SKM-1 treated with dmso at 0.1 percent for 144 hours (cell line): Measurements from ENCODE around the gene ATAD3B.
A peak's percentile ranks its signal among the peaks of the same experiment; 100 is the strongest.
"Not testable (repeated sequence)": the region's sequence is repeated elsewhere in the genome, so short reads cannot be mapped to it uniquely, and the experiment has no call there.

Experiments
- DNase-seq: peaks from one replicate; lab custom pipeline; 2025; ENCODE audit not compliant: unreplicated experiment; lab: John Stamatoyannopoulos, UW

Gene ATAD3B

GRCh38 chr1:1450616-1451015, 20.9 kb upstream of the ATAD3B start:
- DNase-seq = not testable (repeated sequence)

GRCh38 chr1:1451696-1452364, 19.7 kb upstream of the ATAD3B start:
- no peak for DNase-seq

- not testable (repeated sequence) for DNase-seq
Observed at GRCh38 chr1:1452365-1452739, 19.2 kb upstream of the ATAD3B start.

GRCh38 chr1:1452882-1453281, 18.7 kb upstream of the ATAD3B start:
- no peak for DNase-seq

- DNase-seq = not testable (repeated sequence)
Observed at GRCh38 chr1:1454286-1455056, 17.1 kb upstream of the ATAD3B start.

- DNase-seq = no peak
Observed at GRCh38 chr1:1455366-1455884, 16.1 kb upstream of the ATAD3B start.

- DNase-seq = not testable (repeated sequence)
Observed at GRCh38 chr1:1455934-1456333, 15.6 kb upstream of the ATAD3B start.

GRCh38 chr1:1456683-1457255, 14.8 kb upstream of the ATAD3B start:
- DNase-seq = not testable (repeated sequence)

- DNase-seq = not testable (repeated sequence)
Observed at GRCh38 chr1:1459156-1459555, 12.4 kb upstream of the ATAD3B start.

- not testable (repeated sequence) for DNase-seq
Observed at GRCh38 chr1:1459711-1460110, 11.9 kb upstream of the ATAD3B start.

GRCh38 chr1:1460540-1461130, 10.9 kb upstream of the ATAD3B start:
- no peak for DNase-seq

GRCh38 chr1:1461721-1462317, 9.7 kb upstream of the ATAD3B start:
- DNase-seq = no peak

GRCh38 chr1:1462318-1462966, 9.1 kb upstream of the ATAD3B start:
- no peak for DNase-seq

- no peak for DNase-seq
Observed at GRCh38 chr1:1463312-1463711, 8.3 kb upstream of the ATAD3B start.

- DNase-seq = not testable (repeated sequence)
Observed at GRCh38 chr1:1468196-1468985, 3.2 kb upstream of the ATAD3B start.

GRCh38 chr1:1470626-1471388, 758 bp upstream of the ATAD3B start:
- DNase-seq = peak; percentile 9

GRCh38 chr1:1472053-1472876, 700 bp downstream of the ATAD3B start:
- not testable (repeated sequence) for DNase-seq

GRCh38 chr1:1476011-1476410, 4.4 kb downstream of the ATAD3B start:
- DNase-seq = not testable (repeated sequence)
